HuH-7.5 (cell line): ENCODE data around the gene CEP112.
"Not testable (repeated sequence)": the region's sequence is repeated elsewhere in the genome, so short reads cannot be mapped to it uniquely, and the experiment has no call there.

Experiments used
- DNase-seq: peaks from one replicate; pipeline ENCODE4 v3.0.0; 2011; ENCODE audit warnings: low spot score

CEP112 gene

GRCh38 chr17:66155055-66155454, 36.9 kb downstream of the CEP112 start:
- DNase-seq, result not testable (repeated sequence)

DNA sequence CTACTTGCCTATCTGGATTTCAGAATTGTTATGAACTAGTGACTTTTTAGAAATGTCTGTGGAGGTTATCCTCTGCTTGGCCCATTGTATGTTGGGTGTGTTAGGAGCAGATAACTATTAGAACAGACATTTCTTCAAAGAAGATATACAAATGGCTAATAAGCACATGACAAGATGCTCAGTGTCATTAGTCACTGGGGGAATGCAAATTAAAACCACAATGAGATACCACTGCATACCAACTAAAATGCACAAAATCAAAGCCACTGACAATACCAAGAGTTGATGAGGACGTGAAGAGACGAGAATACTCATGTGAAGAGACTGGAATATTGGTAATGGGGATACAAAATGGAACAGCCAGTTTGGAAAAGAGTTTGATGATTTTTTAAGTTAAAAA, 39.2 kb downstream of the CEP112 start:
- no peak for DNase-seq

- DNase-seq, result no peak
These were observed 41.2 kb downstream of the CEP112 start for GRCh38 chr17:66150708-66151107.

DNA sequence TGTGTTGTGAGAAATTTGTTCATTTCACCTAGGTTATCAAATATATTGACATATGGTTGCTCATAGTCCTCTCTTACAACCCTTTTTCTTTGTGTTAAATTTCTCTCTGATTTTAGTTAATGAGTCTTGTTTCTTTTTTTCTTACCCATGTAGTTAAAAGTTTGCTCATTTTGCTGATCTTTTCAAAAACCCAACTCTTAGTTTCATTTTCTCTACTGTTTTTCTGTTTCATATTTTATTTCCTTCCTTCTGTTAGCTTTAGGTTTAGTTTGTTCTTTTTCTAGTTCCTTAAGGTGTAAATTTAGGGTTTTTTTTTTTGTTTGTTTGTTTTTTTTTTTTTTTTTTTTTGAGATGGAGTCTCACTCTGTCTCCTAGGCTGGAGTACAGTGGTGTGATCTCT, 42.4 kb downstream of the CEP112 start:
- DNase-seq, result no peak

DNA sequence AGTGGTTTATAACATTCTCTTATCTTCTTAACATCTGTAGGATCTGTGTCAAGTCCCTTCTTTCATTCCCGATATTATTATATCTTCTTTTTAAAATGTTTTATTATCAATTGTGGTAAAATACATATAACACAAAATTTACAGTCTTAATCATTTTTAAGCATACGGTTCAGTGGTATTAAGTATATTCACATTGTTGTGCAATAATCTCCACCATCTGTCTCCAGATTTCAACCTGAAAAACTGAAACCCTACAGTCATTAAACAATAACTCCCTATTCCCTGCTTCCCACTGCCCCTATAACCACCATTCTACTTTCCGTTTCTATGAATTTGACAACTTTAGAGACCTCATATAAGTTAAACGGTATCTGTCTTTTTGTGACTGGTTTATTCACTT, 45.5 kb downstream of the CEP112 start:
- DNase-seq, result no peak

DNA sequence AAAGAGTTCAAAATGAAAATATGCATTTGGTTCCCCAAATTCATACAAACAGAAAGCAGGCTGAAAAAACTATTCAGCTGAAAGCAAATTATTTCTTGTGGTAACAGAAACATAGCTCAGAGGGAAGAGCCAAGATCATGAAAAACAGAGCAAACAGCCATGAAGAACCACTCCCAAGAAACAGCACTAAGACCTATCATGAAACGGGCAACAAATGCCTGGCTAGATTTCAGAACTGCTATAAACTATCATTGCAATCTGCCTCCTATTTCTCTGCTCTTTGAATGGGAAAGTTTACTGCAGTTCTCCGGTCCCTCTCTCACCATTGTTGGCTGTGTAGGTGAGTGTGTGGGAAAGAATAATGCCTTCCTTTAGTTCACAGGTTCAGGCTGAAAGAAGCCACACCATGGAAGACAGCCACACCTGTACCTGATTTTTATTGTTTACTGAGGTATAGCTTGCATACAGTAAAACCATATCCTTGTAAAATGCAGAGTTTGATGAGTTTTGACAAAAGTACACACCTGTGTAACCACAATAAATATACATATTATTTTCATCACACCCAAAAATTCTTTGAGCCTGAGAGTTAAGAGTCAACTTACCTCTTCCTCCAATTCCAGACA, 48.2 kb downstream of the CEP112 start:
- DNase-seq, result no peak

- no peak for DNase-seq
These were observed 49.5 kb downstream of the CEP112 start for GRCh38 chr17:66142428-66142827.

DNA sequence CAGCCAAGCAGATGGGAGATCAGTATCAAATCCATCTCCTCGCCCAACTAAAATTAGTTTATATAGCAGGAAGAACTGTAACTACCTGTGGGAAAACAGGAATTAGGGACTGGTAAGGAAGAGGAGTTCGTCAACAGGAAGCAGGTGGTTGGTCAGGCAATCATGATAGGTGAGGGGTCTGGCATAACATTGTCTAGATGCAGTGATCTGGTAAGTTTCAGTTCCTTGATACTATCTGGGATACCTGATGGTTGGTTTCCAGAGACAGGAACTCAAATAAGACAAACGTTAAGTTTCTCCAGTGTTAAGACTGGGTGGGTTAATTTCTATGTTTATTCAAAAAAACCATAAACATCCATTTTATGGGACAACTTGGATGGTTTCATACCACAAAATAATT, 53.8 kb downstream of the CEP112 start:
- no peak for DNase-seq

DNA sequence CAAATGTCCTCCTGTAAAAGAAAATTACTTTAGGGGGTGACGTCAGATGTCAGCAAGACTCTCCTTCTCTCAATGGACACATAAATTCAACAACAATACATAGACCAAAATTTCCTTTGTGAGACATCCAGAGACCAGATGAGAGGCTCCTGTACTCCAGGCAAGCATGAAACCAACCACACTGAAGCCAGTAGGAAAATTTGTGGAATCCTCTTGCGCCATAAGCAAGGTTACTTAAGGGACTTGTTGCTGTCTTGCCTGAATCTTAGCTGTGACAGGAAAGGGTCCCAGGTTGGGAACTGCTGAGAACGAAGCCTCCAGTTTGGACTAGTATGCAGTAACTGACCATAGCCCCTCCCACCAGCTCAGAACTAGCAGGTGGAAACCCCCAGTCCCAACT, 56.0 kb downstream of the CEP112 start:
- no peak for DNase-seq

GRCh38 chr17:66135219-66135618, 56.7 kb downstream of the CEP112 start:
- DNase-seq, result no peak

DNA sequence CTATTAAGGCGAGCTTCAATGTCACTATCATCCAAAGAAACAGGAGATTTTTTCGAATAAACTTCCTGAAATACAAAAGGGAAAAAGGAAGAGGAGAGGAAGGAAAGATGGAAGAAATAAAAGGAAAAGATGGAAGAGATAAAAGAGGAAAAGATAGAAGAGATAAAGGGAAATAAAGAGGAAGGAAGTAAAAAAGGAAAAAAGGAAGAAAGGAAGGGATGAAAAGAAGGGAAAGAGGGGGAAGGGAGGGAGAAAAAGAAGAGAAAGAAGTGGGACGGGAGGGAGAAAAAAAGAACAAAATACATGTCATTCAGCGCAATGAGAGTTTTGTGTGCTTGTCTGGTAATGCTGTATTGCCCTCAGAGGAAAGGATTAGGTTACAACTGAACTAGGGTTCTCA, 62.2 kb downstream of the CEP112 start:
- DNase-seq, result no peak

GRCh38 chr17:66126231-66126630, 65.7 kb downstream of the CEP112 start:
- no peak for DNase-seq

- no peak for DNase-seq
These were observed 68.8 kb downstream of the CEP112 start for GRCh38 chr17:66123163-66123562.

DNA sequence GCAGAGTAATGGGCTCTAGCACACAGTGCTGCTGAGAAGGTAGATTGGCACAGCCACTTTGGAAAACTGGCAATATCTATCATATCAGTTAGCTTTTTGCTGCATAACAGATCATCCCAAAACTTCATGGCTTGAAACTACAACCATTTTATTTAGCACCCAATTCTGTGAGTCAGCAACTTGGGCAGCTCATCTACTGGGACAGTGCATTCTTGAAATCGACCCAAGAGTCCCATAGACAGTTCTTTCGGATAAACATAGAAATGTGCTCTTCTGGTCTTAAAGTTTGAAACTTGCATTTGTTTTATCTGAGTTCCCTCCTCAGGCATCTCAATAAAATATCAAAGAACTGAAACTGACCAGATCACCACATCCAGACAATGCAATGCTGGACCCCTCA, 76.7 kb downstream of the CEP112 start:
- no peak for DNase-seq

GRCh38 chr17:66114609-66115008, 77.3 kb downstream of the CEP112 start:
- DNase-seq, result no peak

- DNase-seq, result no peak
These were observed 84.2 kb downstream of the CEP112 start for GRCh38 chr17:66107731-66108130.

GRCh38 chr17:66098040-66098439, 93.9 kb downstream of the CEP112 start:
- DNase-seq, result no peak

GRCh38 chr17:66094727-66095126, 97.2 kb downstream of the CEP112 start:
- no peak for DNase-seq

DNA sequence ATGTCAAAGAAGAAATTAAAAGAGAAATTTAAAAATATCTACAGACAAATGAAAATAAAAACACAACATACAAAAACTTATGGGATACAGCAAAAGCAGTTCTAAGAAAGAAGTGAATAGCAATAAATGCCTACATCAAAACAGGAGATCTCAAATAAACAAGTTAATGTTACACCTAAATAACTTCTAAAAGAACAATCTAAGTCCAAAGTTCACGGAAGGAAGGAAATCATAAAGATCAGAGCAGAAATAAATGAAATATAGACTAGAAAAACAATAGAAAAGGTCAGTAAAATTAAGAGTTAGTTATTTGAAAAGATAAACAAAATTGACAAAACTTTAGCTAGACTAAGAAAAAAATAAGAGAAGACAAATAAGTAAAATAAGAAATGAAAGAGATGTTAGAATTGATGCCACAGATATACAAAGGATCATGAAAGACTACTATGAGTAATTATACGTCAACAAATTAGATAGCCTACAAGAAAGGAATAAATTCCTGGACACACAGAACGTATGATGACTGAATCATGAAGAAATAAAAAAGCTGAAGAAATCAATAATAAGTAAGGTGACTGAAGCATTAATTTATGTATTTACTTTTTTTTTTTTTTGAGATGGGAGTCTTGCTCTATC, 100.4 kb downstream of the CEP112 start:
- no peak for DNase-seq

DNA sequence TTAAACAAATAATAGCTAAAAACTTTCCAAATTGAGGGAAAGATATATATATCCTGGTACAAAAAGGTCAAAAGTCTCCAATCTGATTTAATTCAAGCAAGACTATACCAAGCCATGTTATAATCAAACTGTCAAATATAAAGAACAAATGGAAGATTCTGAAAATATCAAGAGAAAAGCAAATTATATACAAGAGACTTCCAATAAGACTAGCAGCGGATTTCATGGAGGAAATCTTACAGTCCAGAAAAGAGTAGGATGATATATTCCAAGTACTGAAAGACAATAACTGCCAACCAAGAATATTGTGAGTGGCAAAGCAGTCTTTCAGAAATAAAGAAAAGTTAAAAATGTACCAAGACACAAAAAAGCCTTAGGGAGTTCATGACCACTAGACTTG, 102.2 kb downstream of the CEP112 start:
- no peak for DNase-seq

DNA sequence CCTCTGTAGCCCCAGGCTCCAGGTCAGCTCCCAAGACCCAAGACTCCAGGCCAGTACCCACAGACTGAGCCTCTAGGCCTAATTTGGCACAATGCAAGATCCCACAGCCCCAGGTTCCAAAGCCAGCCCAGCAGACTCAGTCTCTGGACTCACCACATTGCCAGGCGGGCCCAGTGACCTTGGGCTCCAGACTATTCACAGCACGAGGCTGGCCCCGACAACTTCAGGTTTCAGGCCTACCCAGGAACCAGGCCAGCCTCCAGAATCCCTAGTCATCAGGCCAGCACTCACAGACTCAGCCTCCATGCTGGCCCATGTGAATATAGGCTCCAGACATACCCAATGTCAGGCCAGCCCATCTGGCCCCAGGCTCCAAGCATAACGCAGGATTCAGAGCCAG, 103.8 kb downstream of the CEP112 start:
- DNase-seq, result no peak

DNA sequence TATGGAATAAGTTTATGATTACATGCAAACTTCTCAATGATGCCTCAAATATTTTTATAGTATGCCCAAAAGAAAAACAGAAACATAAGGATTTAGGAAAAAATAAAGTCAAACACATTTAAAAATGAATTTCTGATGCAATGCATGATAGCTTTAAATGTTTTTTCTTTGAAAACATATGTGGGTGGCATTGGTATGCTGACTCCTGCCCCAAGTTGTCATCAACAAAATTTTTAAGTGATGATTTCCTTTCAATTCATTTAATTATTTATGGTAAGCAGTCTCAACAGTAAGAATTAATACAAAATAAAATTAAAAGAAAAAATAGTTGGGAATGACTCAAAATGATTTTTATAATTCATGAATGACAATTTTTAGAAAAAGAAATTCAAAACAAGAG, 104.9 kb downstream of the CEP112 start:
- no peak for DNase-seq

- no peak for DNase-seq
These were observed 106.7 kb downstream of the CEP112 start for GRCh38 chr17:66085221-66085620.

- not testable (repeated sequence) for DNase-seq
These were observed 111.3 kb downstream of the CEP112 start for GRCh38 chr17:66080670-66081069.
